GM18861 (cell line): ENCODE measurements around the gene MEFV.
"Not testable (repeated sequence)": the region's sequence is repeated elsewhere in the genome, so short reads cannot be mapped to it uniquely, and the experiment has no call there.

ENCODE experiments used
- ATAC-seq: cut with Tn5 transposase; IDR thresholded peaks from one replicate; pipeline ENCODE4 v1.9.1; 2021; ENCODE audit not compliant: unreplicated experiment

The MEFV gene

DNA sequence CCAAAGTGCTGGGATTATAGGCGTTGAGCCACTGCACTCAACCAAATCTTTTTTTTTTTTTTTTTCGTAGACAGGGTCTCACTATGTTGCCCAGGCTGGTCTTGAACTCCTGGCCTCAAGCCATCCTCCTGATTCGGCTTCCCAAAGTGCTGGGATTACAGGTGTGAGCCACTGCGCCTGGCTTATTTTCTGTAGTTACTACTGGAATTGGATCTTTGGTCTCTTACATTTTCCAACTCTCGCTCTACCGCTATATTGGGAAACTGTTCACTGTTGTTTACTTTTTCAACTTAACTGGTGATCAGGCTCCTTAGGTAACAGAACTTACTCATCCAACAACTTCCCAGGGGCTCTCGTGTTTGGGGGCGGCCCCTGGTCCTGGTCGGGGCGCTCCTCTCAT, 35.6 kb downstream of the MEFV start:
- no peak for ATAC-seq

DNA sequence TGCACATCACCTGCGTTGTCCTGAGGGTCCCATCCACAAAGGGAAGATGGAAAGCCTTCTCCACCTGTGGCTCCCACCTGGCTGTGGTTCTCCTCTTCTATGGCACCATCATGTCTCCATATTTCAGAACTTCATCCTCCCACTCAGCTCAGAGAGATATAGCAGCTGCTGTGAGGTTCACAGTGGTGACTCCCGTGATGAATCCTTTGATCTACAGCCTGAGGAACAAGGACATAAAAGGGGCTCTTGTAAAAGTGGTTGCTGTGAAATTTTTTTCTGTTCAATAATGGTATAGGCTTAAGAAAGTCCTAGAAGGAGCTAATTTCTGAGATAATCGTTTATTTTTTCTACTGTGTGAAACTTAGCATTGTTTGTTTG, 40.2 kb downstream of the MEFV start:
- ATAC-seq = no peak

DNA sequence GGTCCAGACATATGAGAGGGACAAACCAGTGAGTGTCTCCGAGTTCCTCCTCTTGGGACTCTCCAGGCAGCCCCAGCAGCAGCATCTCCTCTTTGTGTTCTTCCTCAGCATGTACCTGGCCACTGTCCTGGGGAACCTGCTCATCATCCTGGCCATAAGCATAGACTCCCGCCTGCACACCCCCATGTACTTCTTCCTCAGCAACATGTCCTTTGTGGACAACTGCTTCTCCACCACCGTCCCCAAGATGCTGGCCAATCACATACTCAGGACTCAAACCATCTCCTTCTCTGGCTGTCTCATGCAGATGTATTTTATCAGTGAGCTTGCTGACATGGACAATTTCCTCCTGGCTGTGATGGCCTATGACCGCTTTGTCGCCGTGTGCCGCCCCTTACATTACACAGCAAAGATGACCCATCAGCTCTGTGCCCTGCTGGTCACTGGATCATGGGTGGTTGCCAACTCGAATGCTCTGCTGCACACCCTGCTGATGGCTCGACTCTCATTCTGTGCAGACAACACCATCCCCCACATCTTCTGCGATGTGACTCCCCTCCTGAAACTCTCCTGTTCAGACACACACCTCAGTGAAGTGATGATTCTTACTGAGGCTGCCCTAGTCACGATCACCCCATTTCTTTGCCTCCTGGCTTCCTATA, 40.7 kb downstream of the MEFV start:
- no peak for ATAC-seq

DNA sequence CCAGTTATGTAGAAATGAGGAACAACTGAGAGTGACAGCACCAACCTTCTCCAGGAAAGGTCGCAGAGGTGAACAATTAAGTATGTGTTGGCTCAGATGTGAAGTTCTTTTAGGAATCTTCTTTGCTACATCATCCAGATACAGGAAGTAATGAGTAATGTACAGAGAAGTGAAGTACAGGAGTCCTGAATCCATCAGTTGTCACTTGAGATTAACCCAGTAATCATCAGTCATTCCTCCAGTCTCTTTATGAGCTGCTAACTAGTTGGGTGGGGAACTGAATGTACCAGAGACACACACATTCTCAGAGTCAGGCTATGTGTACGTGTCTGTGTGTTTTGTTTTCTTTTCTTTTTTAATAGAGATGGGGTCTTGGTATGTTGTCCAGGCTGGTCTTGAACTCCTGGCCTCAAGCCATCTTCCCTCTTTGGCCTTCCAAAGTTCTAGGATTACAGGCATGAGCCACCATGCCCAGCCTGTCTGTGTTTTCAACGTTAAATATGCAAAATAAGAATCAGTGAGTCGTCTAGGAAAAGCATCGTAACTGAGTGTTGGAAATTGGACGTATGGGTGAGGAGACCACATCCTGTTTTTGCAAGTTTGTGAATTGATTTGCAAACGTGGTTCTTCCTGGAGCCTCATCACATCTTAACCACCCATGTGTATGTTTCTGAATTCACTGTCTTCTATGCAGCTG, 41.4 kb downstream of the MEFV start:
- no peak for ATAC-seq

DNA sequence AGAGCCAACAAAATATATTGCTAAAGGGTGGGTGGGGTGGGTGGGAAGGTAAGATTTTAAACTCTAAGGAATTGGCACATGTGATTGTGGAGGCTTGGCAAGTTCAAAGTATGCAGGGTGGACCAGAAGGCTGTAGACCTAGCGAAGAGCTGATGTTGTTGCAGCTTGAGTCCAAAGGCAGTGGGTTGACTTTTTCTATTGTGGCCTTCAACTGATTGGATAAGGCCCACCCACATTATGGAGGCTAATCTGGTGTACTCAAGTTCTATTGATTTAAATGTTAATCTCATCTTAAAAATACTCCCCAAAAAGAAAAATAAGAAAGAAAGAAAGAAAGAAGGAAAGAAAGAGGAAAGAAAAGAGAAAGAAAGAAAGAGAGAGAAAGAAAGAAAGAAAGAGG, 43.9 kb downstream of the MEFV start:
- no peak for ATAC-seq

DNA sequence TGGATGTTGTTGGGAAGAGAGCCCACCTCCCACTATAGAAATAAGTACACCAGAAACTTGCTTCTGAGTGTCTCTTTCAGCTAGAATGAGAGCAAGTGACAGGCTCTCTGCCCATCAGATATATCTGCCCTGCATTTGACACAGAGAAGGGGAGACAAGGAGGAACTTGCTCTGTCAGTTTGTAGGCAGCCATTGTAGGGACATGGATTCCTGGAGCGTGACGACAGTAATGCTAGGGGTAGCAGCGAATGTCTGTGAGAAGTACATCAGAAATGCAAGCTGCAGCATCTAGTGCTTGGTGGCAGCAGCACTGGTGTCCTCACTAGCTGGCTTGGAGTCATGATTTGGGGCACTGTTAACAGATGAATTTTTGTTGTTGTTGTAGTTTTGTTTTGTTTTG, 44.4 kb downstream of the MEFV start:
- ATAC-seq = no peak

DNA sequence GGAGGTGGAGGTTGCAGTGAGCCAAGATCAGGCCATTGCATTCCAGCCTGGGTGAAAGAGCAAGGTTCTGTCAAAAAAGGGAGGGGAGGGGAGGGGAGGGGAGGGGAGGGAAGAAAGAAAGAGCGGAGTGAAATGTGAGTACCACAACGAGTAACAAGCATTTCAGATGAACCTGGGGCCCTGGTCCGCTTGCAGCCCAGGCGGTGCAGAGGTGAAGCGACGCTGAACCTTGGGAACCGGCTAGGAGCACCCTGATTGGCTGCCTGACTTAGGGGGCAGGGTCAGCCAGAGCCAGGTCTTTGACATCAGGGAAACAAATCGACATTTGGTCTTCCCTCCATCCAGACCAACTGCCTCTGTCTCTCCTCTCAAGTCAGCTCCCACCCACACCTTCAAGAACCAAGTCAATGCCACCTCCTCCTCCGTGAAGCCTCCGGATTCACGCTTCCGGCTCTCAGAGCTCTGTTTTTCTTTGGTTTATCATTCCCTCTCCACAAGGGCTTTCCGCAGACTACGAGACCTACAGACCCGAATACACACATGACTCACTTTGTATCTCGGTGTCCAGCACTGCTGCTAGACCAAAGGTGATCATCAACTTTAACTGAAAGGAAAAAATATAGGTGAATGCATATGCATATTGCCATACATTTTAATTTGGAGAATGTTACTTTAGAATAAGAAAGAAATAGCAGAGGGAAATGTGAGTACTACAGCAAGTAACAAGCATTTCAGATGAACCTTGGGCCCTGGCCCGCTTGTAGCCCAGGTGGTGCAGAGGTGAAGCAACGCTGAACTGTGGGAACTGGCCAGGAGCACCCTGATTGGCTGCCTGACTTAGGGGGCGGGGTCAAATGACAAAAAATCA, 49.1 kb downstream of the MEFV start:
- no peak for ATAC-seq

DNA sequence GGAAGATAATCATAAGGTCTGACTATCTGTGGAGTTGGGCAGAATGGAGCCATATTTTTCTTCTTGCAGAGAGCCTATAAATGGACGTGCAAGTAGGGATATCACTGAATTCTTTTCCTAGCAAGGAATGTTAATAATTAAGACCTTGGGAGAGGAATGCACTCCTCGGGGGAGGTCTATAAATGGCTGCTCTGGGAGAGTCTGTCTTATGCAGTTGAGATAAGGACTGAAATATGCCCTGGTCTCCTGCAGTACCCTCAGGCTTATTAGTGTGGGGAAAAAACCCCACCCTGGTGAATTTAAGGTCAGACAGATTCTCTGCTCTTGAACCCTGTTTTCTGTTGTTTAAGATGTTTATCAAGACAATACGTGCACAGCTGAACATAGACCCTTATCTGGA, 50.5 kb downstream of the MEFV start:
- not testable (repeated sequence) for ATAC-seq

DNA sequence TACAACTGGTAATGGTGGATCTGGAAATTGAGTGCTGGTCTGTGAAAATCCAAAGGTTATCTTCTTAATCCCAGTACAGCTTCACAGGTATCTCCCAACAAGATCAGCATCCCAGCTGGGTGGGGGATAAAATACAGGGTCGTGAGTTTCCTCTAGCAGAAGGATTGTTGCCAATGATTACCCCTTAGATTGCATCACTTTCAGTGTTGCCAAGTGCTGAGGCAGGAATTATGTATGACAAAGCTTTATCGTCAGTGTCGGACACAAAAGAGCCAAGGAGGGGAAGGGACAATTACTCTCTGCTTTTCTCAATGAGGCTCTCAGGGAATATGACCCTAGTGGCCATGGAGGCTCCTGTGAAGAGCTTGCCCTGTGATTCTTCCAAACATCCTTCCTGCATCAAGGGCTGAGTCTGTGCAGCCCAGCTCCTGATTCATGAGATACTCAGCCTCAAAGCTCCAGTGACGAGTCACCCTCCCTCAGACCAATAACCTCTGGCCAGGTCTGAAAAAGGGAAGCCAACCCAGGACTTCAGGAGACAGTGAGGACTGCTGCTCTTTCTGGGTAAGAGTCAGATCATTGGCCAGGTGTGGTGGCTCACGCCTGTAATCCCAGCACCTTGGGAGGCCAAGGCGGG, 53.4 kb downstream of the MEFV start:
- ATAC-seq = no peak

DNA sequence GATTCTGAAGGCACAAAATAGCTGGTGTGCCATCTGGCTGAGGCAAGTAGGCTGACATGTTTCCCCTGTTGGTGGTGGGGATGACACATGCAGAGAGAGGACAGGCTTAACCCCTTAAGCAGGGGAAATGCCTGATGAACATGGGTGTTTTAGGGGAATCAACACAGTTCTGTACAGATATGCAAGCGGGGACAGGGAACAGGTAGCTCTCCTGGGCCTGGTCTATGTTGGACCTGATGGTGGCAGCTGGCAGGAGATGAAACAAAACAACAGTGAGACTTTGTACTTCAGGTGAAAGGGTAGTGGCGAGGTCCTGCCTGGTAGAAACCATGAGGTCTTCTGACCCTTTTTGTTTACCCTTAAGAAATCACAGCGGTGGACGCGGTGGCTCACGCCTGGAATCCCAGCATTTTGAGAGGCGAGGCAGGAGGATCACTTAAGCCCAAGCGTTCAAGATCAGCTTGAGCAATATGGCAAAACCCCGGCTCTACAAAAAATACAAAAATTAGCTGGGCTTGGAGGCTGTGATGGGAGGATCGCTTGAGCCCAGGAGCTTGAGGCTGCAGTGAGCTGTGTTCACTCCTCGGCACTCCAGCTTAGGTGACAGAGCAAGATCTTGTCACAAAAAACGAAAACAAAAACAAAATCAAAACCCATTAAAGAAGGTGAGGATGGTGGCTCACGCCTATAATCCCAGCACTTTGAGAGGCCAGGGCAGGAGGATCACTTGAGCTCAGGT, 57.9 kb downstream of the MEFV start:
- ATAC-seq = no peak

DNA sequence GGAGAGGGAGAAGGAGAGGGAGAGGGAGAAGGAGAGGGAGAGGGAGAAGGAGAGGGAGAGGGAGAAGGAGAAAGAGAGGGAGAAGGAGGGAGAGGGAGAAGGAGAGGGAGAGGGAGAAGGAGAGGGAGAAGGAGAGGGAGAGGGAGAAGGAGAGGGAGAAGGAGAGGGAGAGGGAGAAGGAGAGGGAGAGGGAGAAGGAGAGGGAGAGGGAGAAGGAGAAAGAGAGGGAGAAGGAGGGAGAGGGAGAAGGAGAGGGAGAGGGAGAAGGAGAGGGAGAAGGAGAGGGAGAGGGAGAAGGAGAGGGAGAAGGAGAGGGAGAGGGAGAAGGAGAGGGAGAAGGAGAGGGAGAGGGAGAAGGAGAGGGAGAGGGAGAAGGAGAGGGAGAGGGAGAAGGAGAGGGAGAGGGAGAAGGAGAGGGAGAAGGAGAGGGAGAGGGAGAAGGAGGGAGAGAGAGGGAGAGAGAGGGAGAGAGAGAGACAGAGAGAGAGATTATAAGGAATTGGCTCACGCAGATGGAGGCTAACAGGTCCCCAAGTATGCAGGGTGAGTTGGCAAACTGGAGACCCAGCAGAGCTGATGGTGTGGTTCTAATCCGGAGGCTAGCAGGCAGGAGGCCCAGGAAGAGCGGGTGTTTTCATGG, 58.6 kb downstream of the MEFV start:
- not testable (repeated sequence) for ATAC-seq

DNA sequence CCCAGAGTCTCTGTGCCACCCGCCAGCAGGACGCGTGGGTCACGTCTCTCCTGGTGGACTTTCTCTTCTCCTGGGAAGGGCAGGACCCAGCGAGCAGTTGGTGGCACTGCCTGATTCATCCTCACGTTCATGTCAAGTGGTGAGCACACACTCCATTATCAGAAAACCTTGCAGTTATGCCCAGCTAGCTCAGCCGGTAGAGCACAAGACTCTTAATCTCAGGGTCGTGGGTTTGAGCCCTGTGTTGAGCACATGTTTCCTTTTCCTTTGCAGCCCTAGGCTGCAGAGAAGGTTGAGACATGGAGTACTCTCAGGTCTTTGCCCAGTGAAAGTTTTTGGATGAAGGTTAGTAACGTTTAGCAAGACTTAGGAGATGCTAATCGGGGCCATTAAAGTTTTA, 60.5 kb downstream of the MEFV start:
- no peak for ATAC-seq

DNA sequence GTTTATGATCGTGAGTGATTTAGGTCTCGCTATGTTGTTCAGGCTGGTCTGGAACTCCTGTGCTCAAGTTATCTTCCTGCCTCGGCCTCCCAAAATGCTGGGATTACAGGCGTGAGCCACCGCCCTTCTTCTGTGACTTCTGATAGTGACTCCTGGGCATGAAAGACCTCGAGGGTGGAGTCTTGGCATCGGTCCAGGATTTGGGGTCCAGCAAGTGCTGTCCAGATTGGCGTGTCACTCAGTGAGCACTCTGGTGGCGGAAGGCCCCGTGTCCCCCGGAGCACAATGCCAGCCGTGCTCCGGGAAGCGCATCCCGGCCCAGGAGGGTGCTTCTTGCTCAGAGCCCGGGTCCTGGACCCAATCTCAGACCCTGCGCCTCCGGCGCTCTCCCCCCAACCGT, 61.6 kb downstream of the MEFV start:
- ATAC-seq = no peak

DNA sequence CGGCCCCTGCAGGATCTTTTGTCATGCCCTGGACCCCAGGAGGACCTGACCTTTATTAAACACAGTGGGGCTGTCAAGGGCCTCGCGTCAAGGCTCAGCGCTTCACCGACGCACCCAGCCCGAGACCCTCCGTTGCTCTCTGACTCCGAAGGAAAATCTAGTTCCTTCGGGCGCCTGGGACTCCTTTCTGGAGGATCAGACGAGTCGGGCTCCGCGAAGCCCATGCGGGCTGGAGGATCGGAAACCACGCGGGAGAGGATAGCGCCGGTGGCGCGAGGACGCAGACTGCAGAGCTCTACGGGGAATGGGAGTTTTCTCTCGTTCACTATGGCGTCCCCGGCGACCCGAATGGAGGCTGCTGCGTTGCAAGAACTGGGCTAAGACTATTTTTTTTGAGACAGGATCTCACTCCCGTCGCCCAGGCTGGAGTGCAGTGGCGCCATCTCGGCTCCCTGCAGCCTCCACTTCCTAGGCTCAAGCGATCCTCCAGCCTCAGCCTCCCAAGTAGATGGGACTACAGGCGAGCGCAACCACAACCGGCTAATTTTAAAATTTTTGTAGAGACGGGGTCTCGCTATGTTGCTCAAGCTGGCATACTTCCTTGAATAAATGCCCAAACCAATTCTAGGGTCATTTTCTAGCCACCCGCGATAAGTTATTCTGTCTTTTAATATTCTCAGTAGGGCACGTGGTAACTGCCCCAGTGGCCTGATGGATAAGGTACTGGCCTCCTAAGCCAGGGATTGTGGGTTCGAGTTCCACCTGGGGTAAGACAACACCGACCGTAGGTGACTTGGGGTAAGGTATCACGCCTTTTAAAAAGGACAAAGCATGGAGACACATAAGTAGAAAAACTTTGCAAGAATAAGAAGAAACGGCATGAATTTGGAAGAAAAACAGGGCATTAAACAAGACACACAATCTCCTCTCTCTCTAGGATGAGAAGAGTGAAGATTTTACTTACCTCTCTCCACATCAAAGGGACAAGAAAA, 62.9 kb downstream of the MEFV start:
- no peak for ATAC-seq

DNA sequence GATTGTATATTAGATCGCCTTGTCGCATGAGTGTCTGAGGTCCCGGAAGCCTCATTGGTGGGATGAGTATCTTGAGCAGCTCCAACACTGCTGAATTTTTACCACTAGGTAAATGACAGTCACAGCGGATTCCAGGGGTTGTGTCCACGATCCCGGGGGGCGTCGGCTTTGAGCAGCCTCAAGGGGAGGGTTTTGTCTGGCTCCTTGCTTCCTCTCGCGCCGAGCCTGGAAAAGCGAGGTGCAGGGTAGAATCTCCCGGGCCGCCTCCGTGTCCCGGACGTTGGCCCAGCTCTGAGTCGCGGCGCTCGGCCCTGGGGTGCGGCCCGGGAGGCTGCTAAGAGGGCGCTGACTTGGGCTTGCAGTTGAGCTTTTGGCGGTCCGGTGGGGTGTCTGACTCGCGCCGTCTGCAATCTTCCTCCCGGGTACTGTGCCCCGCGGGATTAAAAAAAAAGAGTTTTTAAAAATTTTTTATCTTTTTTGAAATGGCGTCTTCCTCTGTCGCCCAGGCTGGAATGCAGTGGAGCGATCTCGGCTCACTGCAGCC, 63.9 kb downstream of the MEFV start:
- ATAC-seq = no peak
